ENCODE measurements around the gene PLD5.

DNA sequence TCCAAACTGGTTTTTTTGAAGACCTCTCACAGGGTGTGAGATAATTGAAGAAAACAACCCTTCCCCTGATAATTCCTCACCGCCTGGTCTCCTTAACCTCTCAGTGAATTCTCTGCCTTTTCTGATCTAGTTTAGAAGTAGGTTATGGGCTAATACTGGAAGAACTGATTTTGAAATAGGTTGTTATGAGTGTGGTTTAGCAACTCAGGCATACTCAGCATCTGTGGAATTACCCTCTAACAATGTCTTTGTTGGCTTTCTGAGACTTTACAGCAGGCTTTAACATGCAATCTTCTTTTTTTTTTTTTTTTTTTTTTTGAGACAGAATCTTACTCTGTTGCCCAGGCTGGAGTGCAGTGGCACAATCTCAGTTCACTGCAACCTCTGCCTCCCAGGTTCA is 10.3 kb upstream of the PLD5 start:
- no peak for TF ChIP-seq SIN3A (IDR thresholded peaks at IDR 0.05; ENCODE audit: borderline replicate concordance, insufficient read depth, low read depth, low read length)
- TF ChIP-seq, protein P1, sequence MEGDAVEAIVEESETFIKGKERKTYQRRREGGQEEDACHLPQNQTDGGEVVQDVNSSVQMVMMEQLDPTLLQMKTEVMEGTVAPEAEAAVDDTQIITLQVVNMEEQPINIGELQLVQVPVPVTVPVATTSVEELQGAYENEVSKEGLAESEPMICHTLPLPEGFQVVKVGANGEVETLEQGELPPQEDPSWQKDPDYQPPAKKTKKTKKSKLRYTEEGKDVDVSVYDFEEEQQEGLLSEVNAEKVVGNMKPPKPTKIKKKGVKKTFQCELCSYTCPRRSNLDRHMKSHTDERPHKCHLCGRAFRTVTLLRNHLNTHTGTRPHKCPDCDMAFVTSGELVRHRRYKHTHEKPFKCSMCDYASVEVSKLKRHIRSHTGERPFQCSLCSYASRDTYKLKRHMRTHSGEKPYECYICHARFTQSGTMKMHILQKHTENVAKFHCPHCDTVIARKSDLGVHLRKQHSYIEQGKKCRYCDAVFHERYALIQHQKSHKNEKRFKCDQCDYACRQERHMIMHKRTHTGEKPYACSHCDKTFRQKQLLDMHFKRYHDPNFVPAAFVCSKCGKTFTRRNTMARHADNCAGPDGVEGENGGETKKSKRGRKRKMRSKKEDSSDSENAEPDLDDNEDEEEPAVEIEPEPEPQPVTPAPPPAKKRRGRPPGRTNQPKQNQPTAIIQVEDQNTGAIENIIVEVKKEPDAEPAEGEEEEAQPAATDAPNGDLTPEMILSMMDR (IDR thresholded peaks at IDR 0.05), result no peak

Measured in Panc1 (cell line).